ENCODE results near the gene KANK4. TPM values are rescaled to one million over a fixed set of nuclear protein-coding genes. Genes with fewer than 3 reads are reported as not detected.

KANK4 gene
- total and polyA plus RNA-seq, 2 of the 8 experiments (the other 6 are each of a cell fraction or from before 2014, with no cell fraction given) = 0.22 to 0.26 TPM

DNA sequence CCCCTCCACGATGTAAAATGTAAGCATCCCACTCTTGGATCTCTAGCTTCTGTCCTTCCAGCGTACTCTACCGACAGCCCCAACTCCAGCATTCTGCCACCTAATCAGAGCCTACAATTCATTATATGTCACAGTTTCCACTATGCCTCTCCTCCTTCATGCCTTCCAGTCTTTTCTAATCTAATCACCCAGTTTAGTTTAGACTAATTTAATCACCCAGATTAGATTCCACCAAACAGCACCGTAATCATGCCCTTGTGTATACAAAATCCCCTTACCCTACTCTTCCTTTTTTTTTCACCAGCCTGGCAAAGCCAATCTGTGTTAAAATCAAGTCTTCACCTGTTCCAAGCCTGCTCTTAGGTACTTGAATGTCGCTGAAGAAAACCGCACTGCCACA lies 49.8 kb upstream of the KANK4 start:
- H3K23me2 ChIP-seq (ENCODE audit: low read depth, low read length) = no peaks in the 10 kb centered on the region
- CTCF ChIA-PET (ENCODE audit: partially characterized antibody) = interaction anchor here (1.3 to 1.5 kb wide), 2 partner anchors 9 to 22 kb away, joined by 4 to 5 read pairs; no protein-coding TSS in a partner anchor
- no peak for FAIRE-seq
- H2BK15ac ChIP-seq (ENCODE audit: low read length) = peak overlapping the region; percentile 75; the same call in 1 of the 2 replicates
- no peak overlapping the region for H2BK5ac ChIP-seq (ENCODE audit: low read depth, low read length)
- no peak overlapping the region for H3K4me2 ChIP-seq (ENCODE audit: insufficient read depth in 1 of 2, low read depth in 2 of 2, low read length in 2 of 2)
- H3K79me2 ChIP-seq (ENCODE audit: control insufficient read depth in 1 of 2, insufficient read depth in 2 of 2, low read length in 2 of 2) = no peaks in the 10 kb centered on the region
- POLR2A ChIA-PET (ENCODE audit: partially characterized antibody) = no interaction called here
- no peak overlapping the region for H2BK12ac ChIP-seq (ENCODE audit: low read depth, low read length)
- no peak overlapping the region for H2BK20ac ChIP-seq (ENCODE audit: low read length)
- no peak overlapping the region for H3K4ac ChIP-seq (replicated peaks; ENCODE audit: insufficient read length, low read depth, low read length)
- no peak overlapping the region for H3K18ac ChIP-seq (ENCODE audit: extremely low read depth, low read length)
- 97% methylated on average over 6 of the region's 6 CpGs; no CpG with 5 or more reads in 1 of the 2 experiments for WGBS, 2 experiments (ENCODE audit: extremely low coverage in 1 of 2, insufficient coverage in 1 of 2, insufficient read length in 1 of 2, insufficient replicate concordance in 2 of 2, low coverage in 1 of 2, low lambda C conversion rate in 2 of 2, missing lambda C conversion rate in 1 of 2)
- H2AFZ ChIP-seq (ENCODE audit: low read length) = no peak overlapping the region
- H3K27me3 ChIP-seq (replicated peaks in 1 of 4; ENCODE audit: control insufficient read depth in 3 of 4, extremely low read depth in 1 of 4, insufficient read depth in 3 of 4, low read length in 3 of 4) = no peaks in the 10 kb centered on the region
- no peak overlapping the region for H3K23ac ChIP-seq (ENCODE audit: insufficient read length)
- no peak overlapping the region for H3K56ac ChIP-seq (replicated peaks; ENCODE audit: insufficient read length, low read depth, low read length)
- H2BK120ac ChIP-seq (replicated peaks; ENCODE audit: low read depth, low read length) = no peak overlapping the region
- H3K9ac ChIP-seq (replicated peaks in 1 of 4; ENCODE audit: extremely low read depth in 1 of 4, low read depth in 3 of 4, low read length in 3 of 4) = no peak overlapping the region
- H3K79me1 ChIP-seq (ENCODE audit: low read depth, low read length) = no peaks in the 10 kb centered on the region
- H4K5ac ChIP-seq (ENCODE audit: insufficient read length, low read depth, low read length) = no peak overlapping the region
- H3K27ac ChIP-seq (ENCODE audit: low read depth, low read length) = no peak overlapping the region
- peaks cover 4 to 5% of the 10 kb centered on the region in 2 experiments; a peak in 2 of 4 replicates for H3K9me3 ChIP-seq (ENCODE audit: insufficient read depth in 2 of 2, low read depth in 1 of 2, low read length in 1 of 2)
- no peak overlapping the region for H3K4me3 ChIP-seq (ENCODE audit: extremely low read depth in 1 of 4, insufficient read depth in 2 of 4, low read depth in 3 of 4, low read length in 4 of 4)
- DNase-seq (ENCODE audit: low read depth in 1 of 2, low spot score in 2 of 2) = no peak
- H3K4me1 ChIP-seq (replicated peaks in 1 of 4; ENCODE audit: control insufficient read depth in 3 of 4, insufficient read depth in 4 of 4, low read length in 3 of 4) = peaks cover 0 to 2% (median 0%) of the 10 kb centered on the region in 4 experiments; a peak in 1 of 7 replicates
- H3K14ac ChIP-seq (ENCODE audit: insufficient read length) = no peak overlapping the region
- H3K36me3 ChIP-seq (ENCODE audit: control insufficient read depth in 2 of 4, insufficient read depth in 4 of 4, low read length in 3 of 4) = no peaks in the 10 kb centered on the region
- H4K91ac ChIP-seq (replicated peaks; ENCODE audit: insufficient read length, low read length) = no peak overlapping the region
- no peaks in the 10 kb centered on the region for H4K20me1 ChIP-seq (replicated peaks in 1 of 2; ENCODE audit: control insufficient read depth in 1 of 2, insufficient read depth in 2 of 2, low read length in 2 of 2)
- no peak overlapping the region for H2AK5ac ChIP-seq (ENCODE audit: low read depth, low read length)
- H4K8ac ChIP-seq (ENCODE audit: extremely low read depth, insufficient read depth, low read length) = no peak overlapping the region
- TF ChIP-seq SP4 (IDR thresholded peaks at IDR 0.05; ENCODE audit: low read length) (no peak), SIRT6 (IDR thresholded peaks at IDR 0.05; ENCODE audit: low read length) (no peak), SRF (IDR thresholded peaks at IDR 0.05; ENCODE audit: low read depth, low read length) (no peak), SAP30 (IDR thresholded peaks at IDR 0.05; ENCODE audit: insufficient read depth, insufficient replicate concordance, low read length) (no peak), FOSL1 (IDR thresholded peaks at IDR 0.05; ENCODE audit: insufficient read depth, low read depth, low read length) (no peak), KDM4A (IDR thresholded peaks at IDR 0.05; ENCODE audit: low read depth, low read length, severe bottlenecking) (no peak)

Measured in H1 (cell line).